ENCODE results near the gene MYO9A. TPM values are rescaled to one million over a fixed set of nuclear protein-coding genes. Genes with fewer than 3 reads are reported as not detected.
"Not testable (repeated sequence)": the region's sequence is repeated elsewhere in the genome, so short reads cannot be mapped to it uniquely, and the experiment has no call there.

Gene MYO9A
- total RNA-seq, 1 experiment from 2014 or later, result 22.6 TPM

- no peaks in the 10 kb centered on the region; the same call in 1 of the 2 replicates for H3K36me3 ChIP-seq
- no peak overlapping the region for H3K4me3 ChIP-seq
- no peak for DNase-seq
- no peaks in the 10 kb centered on the region for H3K9me3 ChIP-seq
- no peaks in the 10 kb centered on the region for H3K27me3 ChIP-seq
Measured at GRCh38 chr15:72070817-72071447, 47.0 kb downstream of the MYO9A start.

GRCh38 chr15:72068856-72069255, 49.1 kb downstream of the MYO9A start:
- Histone ChIP-seq H3K9me3 (no peaks in the 10 kb centered on the region), H3K4me3 (no peak overlapping the region), H3K36me3 (no peaks in the 10 kb centered on the region; the same call in 1 of the 2 replicates), H3K27me3 (no peaks in the 10 kb centered on the region)
- no peak for DNase-seq

- no peak overlapping the region for H3K4me3 ChIP-seq
- no peaks in the 10 kb centered on the region for H3K27me3 ChIP-seq
- peaks cover 2% of the 10 kb centered on the region; the same call in 1 of the 2 replicates for H3K9me3 ChIP-seq
- no peaks in the 10 kb centered on the region for H3K36me3 ChIP-seq
- no peak for DNase-seq
Measured at GRCh38 chr15:72065801-72066200, 52.1 kb downstream of the MYO9A start.

- DNase-seq, result no peak
- Histone ChIP-seq H3K27me3 (no peaks in the 10 kb centered on the region), H3K36me3 (no peaks in the 10 kb centered on the region)
Measured at GRCh38 chr15:72063186-72063585, 54.8 kb downstream of the MYO9A start.

GRCh38 chr15:72062319-72062718, 55.6 kb downstream of the MYO9A start:
- Histone ChIP-seq H3K27me3 (no peaks in the 10 kb centered on the region), H3K9me3 (peaks cover 2% of the 10 kb centered on the region; the same call in 1 of the 2 replicates), H3K36me3 (no peaks in the 10 kb centered on the region), H3K4me3 (no peak overlapping the region)
- DNase-seq, result no peak

More at GRCh38 chr15:72063186-72063585, 54.8 kb downstream of the MYO9A start:
- Histone ChIP-seq H3K4me3 (no peak overlapping the region), H3K9me3 (peaks cover 2% of the 10 kb centered on the region; the same call in 1 of the 2 replicates)

- no peak overlapping the region for H3K4me3 ChIP-seq
- H3K36me3 ChIP-seq, result no peaks in the 10 kb centered on the region
- H3K27me3 ChIP-seq, result no peaks in the 10 kb centered on the region
- peaks cover 2% of the 10 kb centered on the region; the same call in 1 of the 2 replicates for H3K9me3 ChIP-seq
- no peak for DNase-seq
Measured at GRCh38 chr15:72060687-72061250, 57.2 kb downstream of the MYO9A start.

GRCh38 chr15:72058585-72058984, 59.4 kb downstream of the MYO9A start:
- Histone ChIP-seq H3K36me3 (no peaks in the 10 kb centered on the region; the same call in 1 of the 2 replicates), H3K27me3 (no peaks in the 10 kb centered on the region), H3K9me3 (peaks cover 2% of the 10 kb centered on the region; the same call in 1 of the 2 replicates), H3K4me3 (no peak overlapping the region)
- no peak for DNase-seq

- DNase-seq, result no peak
- Histone ChIP-seq H3K36me3 (no peaks in the 10 kb centered on the region; the same call in 1 of the 2 replicates), H3K9me3 (peaks cover 4% of the 10 kb centered on the region; the same call in 1 of the 2 replicates), H3K4me3 (no peak overlapping the region), H3K27me3 (no peaks in the 10 kb centered on the region)
Measured at GRCh38 chr15:72057548-72058091, 60.3 kb downstream of the MYO9A start.

- not testable (repeated sequence) for DNase-seq, H3K36me3 ChIP-seq, H3K27me3 ChIP-seq, H3K9me3 ChIP-seq, H3K4me3 ChIP-seq
Measured at GRCh38 chr15:72056217-72056616, 61.7 kb downstream of the MYO9A start.

GRCh38 chr15:72053297-72053696, 64.7 kb downstream of the MYO9A start:
- not testable (repeated sequence) for H3K9me3 ChIP-seq

GRCh38 chr15:72050700-72051099, 67.2 kb downstream of the MYO9A start:
- no peaks in the 10 kb centered on the region for H3K27me3 ChIP-seq
- DNase-seq, result no peak
- H3K36me3 ChIP-seq, result peaks cover 4% of the 10 kb centered on the region; the same call in 1 of the 2 replicates
- H3K4me3 ChIP-seq, result no peak overlapping the region
- H3K9me3 ChIP-seq, result 0 out of 2 replicates have a peak, but pooled peaks cover 3% of the 10 kb centered on the region

More at GRCh38 chr15:72053297-72053696, 64.7 kb downstream of the MYO9A start:
- not testable (repeated sequence) for DNase-seq, H3K27me3 ChIP-seq, H3K4me3 ChIP-seq, H3K36me3 ChIP-seq

- H3K9me3 ChIP-seq, result no peaks in the 10 kb centered on the region
- no peak for DNase-seq
- H3K36me3 ChIP-seq, result peaks cover 11% of the 10 kb centered on the region
- H3K27me3 ChIP-seq, result no peaks in the 10 kb centered on the region
- no peak overlapping the region for H3K4me3 ChIP-seq
Measured at GRCh38 chr15:72047020-72047419, 70.9 kb downstream of the MYO9A start.

GRCh38 chr15:72044956-72045355, 73.0 kb downstream of the MYO9A start:
- no peaks in the 10 kb centered on the region for H3K27me3 ChIP-seq
- H3K9me3 ChIP-seq, result no peaks in the 10 kb centered on the region
- no peak for DNase-seq

GRCh38 chr15:72042865-72043264, 75.1 kb downstream of the MYO9A start:
- Histone ChIP-seq H3K9me3 (no peaks in the 10 kb centered on the region), H3K4me3 (no peak overlapping the region), H3K27me3 (no peaks in the 10 kb centered on the region), H3K36me3 (peaks cover 16% of the 10 kb centered on the region)
- no peak for DNase-seq

More at GRCh38 chr15:72044956-72045355, 73.0 kb downstream of the MYO9A start:
- Histone ChIP-seq H3K4me3 (no peak overlapping the region), H3K36me3 (peaks cover 16% of the 10 kb centered on the region)

GRCh38 chr15:72042054-72042453, 75.9 kb downstream of the MYO9A start:
- Histone ChIP-seq H3K4me3 (no peak overlapping the region), H3K9me3 (peaks cover 2% of the 10 kb centered on the region; the same call in 1 of the 2 replicates), H3K27me3 (no peaks in the 10 kb centered on the region), H3K36me3 (peaks cover 16% of the 10 kb centered on the region)
- no peak for DNase-seq

- DNase-seq, result no peak
- peaks cover 5% of the 10 kb centered on the region for H3K36me3 ChIP-seq
- no peak overlapping the region for H3K4me3 ChIP-seq
- no peaks in the 10 kb centered on the region for H3K27me3 ChIP-seq
- H3K9me3 ChIP-seq, result peaks cover 2% of the 10 kb centered on the region; the same call in 1 of the 2 replicates
Measured at GRCh38 chr15:72037321-72037720, 80.6 kb downstream of the MYO9A start.

- DNase-seq, result peak; percentile 16
- Histone ChIP-seq H3K27me3 (no peaks in the 10 kb centered on the region), H3K4me3 (no peak overlapping the region), H3K9me3 (peaks cover 2% of the 10 kb centered on the region; the same call in 1 of the 2 replicates), H3K36me3 (no peaks in the 10 kb centered on the region; the same call in none of the 2 replicates)
Measured at GRCh38 chr15:72034859-72035650, 82.9 kb downstream of the MYO9A start.

All from MG63 (cell line).